Measurements from ENCODE around the gene CCR5.
"Not testable (repeated sequence)": the region's sequence is repeated elsewhere in the genome, so short reads cannot be mapped to it uniquely, and the experiment has no call there.

The CCR5 gene

DNA sequence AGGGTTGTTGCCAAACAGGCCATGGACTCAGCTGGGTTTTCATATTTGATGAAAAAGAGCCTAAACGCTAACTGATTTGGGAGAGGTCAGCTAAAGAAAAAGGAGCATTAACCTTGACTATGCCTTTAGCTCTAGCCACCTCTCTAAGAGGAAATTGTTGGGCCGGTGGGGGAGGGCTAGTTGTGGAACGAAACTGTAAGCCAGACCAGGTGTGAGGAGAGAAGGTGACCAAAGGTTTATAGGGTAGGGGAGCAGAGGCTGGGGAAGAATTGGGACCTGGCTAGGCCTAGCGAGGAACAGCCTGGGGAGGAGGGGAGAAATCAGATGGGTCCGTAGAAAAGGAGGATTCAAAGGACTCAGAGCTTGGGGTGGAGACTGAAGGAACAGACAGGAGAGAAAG, 20.8 kb downstream of the CCR5 start:
- Histone ChIP-seq H3K4me1 (ENCODE audit: control insufficient read depth, insufficient read depth, low read length) (peaks cover 19% of the 10 kb centered on the region), H3K27me3 (replicated peaks; ENCODE audit: control insufficient read depth, insufficient read depth, low read length) (peaks cover 17% of the 10 kb centered on the region)
- not testable (repeated sequence) for H3K9ac ChIP-seq (ENCODE audit: low read length); H3K9me3 ChIP-seq (ENCODE audit: control insufficient read depth, low read length); DNase-seq (ENCODE audit: low read depth); H3K4me3 ChIP-seq (ENCODE audit: low read length); H3K36me3 ChIP-seq (ENCODE audit: control insufficient read depth, insufficient read depth, low read length, severe bottlenecking)

GRCh38 chr3:46393011-46393410, 22.3 kb downstream of the CCR5 start:
- no peak for DNase-seq (ENCODE audit: low read depth)
- H3K9ac ChIP-seq (ENCODE audit: low read length) = no peak overlapping the region
- H3K9me3 ChIP-seq (ENCODE audit: control insufficient read depth, low read length) = no peaks in the 10 kb centered on the region
- H3K36me3 ChIP-seq (ENCODE audit: control insufficient read depth, insufficient read depth, low read length, severe bottlenecking) = no peaks in the 10 kb centered on the region
- H3K4me3 ChIP-seq (ENCODE audit: low read length) = no peak overlapping the region
- H3K27me3 ChIP-seq (replicated peaks; ENCODE audit: control insufficient read depth, insufficient read depth, low read length) = peaks cover 17% of the 10 kb centered on the region
- H3K4me1 ChIP-seq (ENCODE audit: control insufficient read depth, insufficient read depth, low read length) = peaks cover 19% of the 10 kb centered on the region

DNA sequence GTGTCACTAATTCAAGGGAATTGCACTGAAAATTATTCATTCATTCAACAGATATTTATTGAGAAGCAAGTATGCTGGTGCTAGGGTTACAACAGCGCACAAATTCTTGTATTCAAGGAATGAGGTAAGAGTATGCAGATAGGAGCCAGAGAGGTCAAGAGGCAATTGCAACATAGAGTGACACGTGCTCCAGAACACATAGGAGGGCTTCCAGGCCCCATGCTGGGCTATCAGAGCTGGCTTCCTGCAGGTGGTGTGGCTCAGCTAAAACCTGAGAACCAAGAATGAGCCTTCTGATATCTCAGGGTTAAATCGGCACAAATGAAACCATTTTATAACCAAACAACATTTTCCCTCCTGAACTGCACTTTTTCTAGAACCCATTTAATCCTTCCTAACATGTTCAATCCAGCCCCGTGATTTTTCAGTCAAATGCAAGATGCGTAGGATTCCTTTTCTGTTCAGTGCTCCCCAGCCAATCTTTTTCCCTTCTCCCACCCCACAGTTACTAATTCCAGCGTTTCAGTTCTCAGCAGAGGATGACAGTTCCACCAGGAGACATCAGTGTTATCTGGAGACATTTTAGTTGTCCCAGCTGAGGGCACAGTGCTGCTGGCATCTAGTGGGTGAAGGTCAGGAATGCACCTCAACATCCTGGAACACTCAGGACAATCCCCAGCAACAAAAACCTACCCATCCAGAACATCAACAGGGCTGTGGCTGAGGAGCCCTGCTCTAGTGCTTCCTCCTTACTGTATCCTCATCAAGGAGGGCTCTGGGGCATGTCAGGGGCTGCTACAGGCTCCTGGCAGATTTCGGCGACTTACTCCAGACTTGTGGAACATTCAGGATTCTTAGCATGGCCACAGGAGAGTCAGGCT, 23.0 kb downstream of the CCR5 start:
- no peak for DNase-seq (ENCODE audit: low read depth)
- peaks cover 19% of the 10 kb centered on the region for H3K4me1 ChIP-seq (ENCODE audit: control insufficient read depth, insufficient read depth, low read length)
- H3K36me3 ChIP-seq (ENCODE audit: control insufficient read depth, insufficient read depth, low read length, severe bottlenecking) = no peaks in the 10 kb centered on the region
- H3K4me3 ChIP-seq (ENCODE audit: low read length) = no peak overlapping the region
- H3K9me3 ChIP-seq (ENCODE audit: control insufficient read depth, low read length) = no peaks in the 10 kb centered on the region
- peaks cover 17% of the 10 kb centered on the region for H3K27me3 ChIP-seq (replicated peaks; ENCODE audit: control insufficient read depth, insufficient read depth, low read length)
- H3K9ac ChIP-seq (ENCODE audit: low read length) = no peak overlapping the region

DNA sequence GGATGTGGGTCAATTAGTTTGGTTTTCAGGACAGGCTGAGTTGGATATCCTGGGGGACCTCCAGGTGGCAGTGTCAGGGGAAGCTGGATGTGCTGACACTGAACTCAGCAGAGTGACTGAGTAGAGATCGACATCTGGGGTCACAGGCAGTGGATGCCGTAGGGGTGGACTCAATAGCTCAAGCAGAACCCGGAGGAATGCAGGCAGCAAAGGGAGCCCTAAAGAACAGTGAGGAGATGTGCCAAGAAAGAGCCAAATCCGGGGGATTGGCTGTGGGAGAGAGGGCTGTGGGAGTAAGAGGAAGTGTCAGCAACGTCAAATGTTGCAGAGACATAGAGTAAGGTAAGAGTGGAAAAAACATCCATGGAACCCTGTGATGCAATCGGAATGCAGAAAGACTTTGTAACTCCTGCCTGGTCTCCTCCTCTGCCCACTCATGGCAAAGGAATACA, 24.5 kb downstream of the CCR5 start:
- peaks cover 11% of the 10 kb centered on the region for H3K27me3 ChIP-seq (replicated peaks; ENCODE audit: control insufficient read depth, insufficient read depth, low read length)
- H3K9ac ChIP-seq (ENCODE audit: low read length) = no peak overlapping the region
- H3K9me3 ChIP-seq (ENCODE audit: control insufficient read depth, low read length) = no peaks in the 10 kb centered on the region
- no peak for DNase-seq (ENCODE audit: low read depth)
- H3K4me1 ChIP-seq (ENCODE audit: control insufficient read depth, insufficient read depth, low read length) = peaks cover 19% of the 10 kb centered on the region
- no peak overlapping the region for H3K4me3 ChIP-seq (ENCODE audit: low read length)
- no peaks in the 10 kb centered on the region for H3K36me3 ChIP-seq (ENCODE audit: control insufficient read depth, insufficient read depth, low read length, severe bottlenecking)

DNA sequence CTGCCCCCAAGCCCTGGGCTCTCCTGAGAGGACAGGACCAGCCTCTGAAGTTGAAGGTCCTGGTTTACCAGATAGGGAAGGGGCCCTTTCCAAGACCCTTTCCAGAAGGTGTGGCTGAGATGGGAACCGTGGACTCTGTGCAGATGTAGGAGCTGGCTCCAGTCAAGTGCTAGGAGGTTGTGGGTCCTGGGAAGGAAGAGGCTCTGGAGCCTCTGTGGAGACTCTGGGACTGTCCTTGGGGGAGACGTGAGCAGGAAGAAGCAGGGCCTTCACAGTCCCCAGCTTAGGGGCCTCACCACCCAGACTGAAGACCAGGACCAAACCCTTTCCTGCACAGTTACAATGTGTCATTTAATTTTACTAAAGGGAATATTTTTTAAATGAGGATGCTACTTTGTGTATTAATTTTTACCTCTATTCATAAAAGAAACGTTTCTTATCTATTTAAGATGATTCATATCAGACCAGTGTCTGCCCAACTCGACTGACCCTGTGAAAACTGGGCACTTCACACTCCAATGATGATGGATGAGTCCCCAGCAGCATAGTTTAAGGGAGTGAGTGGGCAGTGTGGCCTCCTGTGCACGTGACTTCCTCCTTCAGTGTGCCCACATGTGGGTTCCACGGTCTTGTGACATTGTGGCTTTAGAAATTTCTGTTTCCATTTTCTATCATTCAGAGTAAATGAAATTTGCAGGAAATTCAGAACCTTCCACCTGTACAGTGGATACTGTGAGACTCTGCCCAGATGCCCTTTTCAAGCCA, 25.2 kb downstream of the CCR5 start:
- no peak for DNase-seq (ENCODE audit: low read depth)
- no peaks in the 10 kb centered on the region for H3K36me3 ChIP-seq (ENCODE audit: control insufficient read depth, insufficient read depth, low read length, severe bottlenecking)
- no peak overlapping the region for H3K4me3 ChIP-seq (ENCODE audit: low read length)
- H3K4me1 ChIP-seq (ENCODE audit: control insufficient read depth, insufficient read depth, low read length) = peaks cover 19% of the 10 kb centered on the region
- peaks cover 11% of the 10 kb centered on the region for H3K27me3 ChIP-seq (replicated peaks; ENCODE audit: control insufficient read depth, insufficient read depth, low read length)
- no peak overlapping the region for H3K9ac ChIP-seq (ENCODE audit: low read length)
- H3K9me3 ChIP-seq (ENCODE audit: control insufficient read depth, low read length) = no peaks in the 10 kb centered on the region

DNA sequence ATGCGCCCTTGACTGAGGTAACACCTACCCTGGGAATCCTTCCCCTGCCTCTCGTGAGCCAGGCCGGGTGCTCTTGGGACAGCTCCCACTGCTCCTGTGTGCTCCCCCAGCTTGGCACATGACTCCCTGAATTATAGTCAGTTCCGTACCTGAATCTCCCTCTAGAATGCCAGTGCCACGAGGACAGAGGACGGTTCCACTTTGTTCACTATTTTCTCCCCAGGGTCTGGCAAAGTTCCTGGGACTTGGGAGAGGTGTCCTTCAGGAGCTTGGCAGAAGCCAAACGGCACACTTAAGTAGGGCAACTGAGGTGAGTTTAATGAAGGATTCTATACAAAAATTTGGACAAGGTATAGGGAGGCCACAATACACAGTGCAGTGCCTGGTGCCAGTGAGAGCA, 26.4 kb downstream of the CCR5 start:
- no peaks in the 10 kb centered on the region for H3K9me3 ChIP-seq (ENCODE audit: control insufficient read depth, low read length)
- H3K9ac ChIP-seq (ENCODE audit: low read length) = no peak overlapping the region
- H3K36me3 ChIP-seq (ENCODE audit: control insufficient read depth, insufficient read depth, low read length, severe bottlenecking) = no peaks in the 10 kb centered on the region
- DNase-seq (ENCODE audit: low read depth) = no peak
- peaks cover 19% of the 10 kb centered on the region for H3K4me1 ChIP-seq (ENCODE audit: control insufficient read depth, insufficient read depth, low read length)
- H3K27me3 ChIP-seq (replicated peaks; ENCODE audit: control insufficient read depth, insufficient read depth, low read length) = peaks cover 8% of the 10 kb centered on the region
- H3K4me3 ChIP-seq (ENCODE audit: low read length) = no peak overlapping the region

DNA sequence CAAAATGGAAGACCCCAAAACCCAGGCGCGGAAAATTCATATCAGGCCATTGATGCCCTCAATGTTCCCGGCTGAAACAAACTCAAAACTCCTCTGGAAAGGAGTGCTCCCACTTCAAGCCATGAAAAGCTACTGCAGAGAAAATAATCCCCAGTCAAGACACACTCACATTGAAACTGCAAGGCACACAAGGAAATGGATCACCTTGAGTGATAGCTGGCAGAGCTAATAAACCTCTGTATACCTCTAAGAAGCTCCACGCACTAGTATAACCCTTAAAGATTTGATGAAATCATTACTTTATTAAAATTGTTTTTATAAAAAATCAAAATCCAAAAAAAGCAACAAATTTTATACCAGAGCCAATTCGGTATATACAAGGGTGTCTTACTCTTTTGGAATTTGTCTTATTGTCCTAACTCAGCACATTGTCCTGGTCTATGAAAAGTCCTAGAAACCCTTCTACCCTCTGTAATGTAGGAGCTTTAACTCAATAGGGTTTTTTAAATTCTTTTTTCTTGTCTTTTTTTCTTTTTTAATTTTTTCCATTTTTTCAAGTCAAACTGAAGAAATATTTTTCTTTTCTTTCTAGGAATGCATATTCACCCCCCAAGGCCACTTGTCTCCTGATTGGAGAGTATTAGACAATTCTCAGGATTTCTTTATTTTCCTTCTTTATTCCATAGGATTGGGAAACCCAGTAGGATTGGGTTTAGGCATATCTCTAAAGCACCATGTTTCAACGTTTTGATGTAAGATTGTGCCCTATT, 27.6 kb downstream of the CCR5 start:
- H3K27me3 ChIP-seq (replicated peaks; ENCODE audit: control insufficient read depth, insufficient read depth, low read length) = peaks cover 8% of the 10 kb centered on the region

GRCh38 chr3:46399098-46399497, 28.4 kb downstream of the CCR5 start:
- H3K4me3 ChIP-seq (ENCODE audit: low read length) = no peak overlapping the region
- no peak overlapping the region for H3K9ac ChIP-seq (ENCODE audit: low read length)
- H3K9me3 ChIP-seq (ENCODE audit: control insufficient read depth, low read length) = no peaks in the 10 kb centered on the region
- peaks cover 4% of the 10 kb centered on the region for H3K27me3 ChIP-seq (replicated peaks; ENCODE audit: control insufficient read depth, insufficient read depth, low read length)
- no peaks in the 10 kb centered on the region for H3K36me3 ChIP-seq (ENCODE audit: control insufficient read depth, insufficient read depth, low read length, severe bottlenecking)
- H3K4me1 ChIP-seq (ENCODE audit: control insufficient read depth, insufficient read depth, low read length) = peaks cover 9% of the 10 kb centered on the region
- DNase-seq (ENCODE audit: low read depth) = no peak

More for the DNA sequence above, 27.6 kb downstream of the CCR5 start:
- no peak for DNase-seq (ENCODE audit: low read depth)
- H3K36me3 ChIP-seq (ENCODE audit: control insufficient read depth, insufficient read depth, low read length, severe bottlenecking) = no peaks in the 10 kb centered on the region
- H3K9ac ChIP-seq (ENCODE audit: low read length) = no peak overlapping the region
- no peak overlapping the region for H3K4me3 ChIP-seq (ENCODE audit: low read length)
- H3K9me3 ChIP-seq (ENCODE audit: control insufficient read depth, low read length) = no peaks in the 10 kb centered on the region
- peaks cover 13% of the 10 kb centered on the region for H3K4me1 ChIP-seq (ENCODE audit: control insufficient read depth, insufficient read depth, low read length)

GRCh38 chr3:46399557-46399956, 28.8 kb downstream of the CCR5 start:
- Histone ChIP-seq H3K9ac (ENCODE audit: low read length) (no peak overlapping the region), H3K4me3 (ENCODE audit: low read length) (no peak overlapping the region), H3K4me1 (ENCODE audit: control insufficient read depth, insufficient read depth, low read length) (peaks cover 9% of the 10 kb centered on the region), H3K36me3 (ENCODE audit: control insufficient read depth, insufficient read depth, low read length, severe bottlenecking) (no peaks in the 10 kb centered on the region), H3K9me3 (ENCODE audit: control insufficient read depth, low read length) (no peaks in the 10 kb centered on the region), H3K27me3 (replicated peaks; ENCODE audit: control insufficient read depth, insufficient read depth, low read length) (no peaks in the 10 kb centered on the region)
- DNase-seq (ENCODE audit: low read depth) = no peak

GRCh38 chr3:46400000-46400734, 29.4 kb downstream of the CCR5 start:
- DNase-seq (ENCODE audit: low read depth) = no peak
- H3K9me3 ChIP-seq (ENCODE audit: control insufficient read depth, low read length) = no peaks in the 10 kb centered on the region
- H3K9ac ChIP-seq (ENCODE audit: low read length) = no peak overlapping the region
- H3K36me3 ChIP-seq (ENCODE audit: control insufficient read depth, insufficient read depth, low read length, severe bottlenecking) = no peaks in the 10 kb centered on the region
- no peaks in the 10 kb centered on the region for H3K27me3 ChIP-seq (replicated peaks; ENCODE audit: control insufficient read depth, insufficient read depth, low read length)
- peaks cover 6% of the 10 kb centered on the region for H3K4me1 ChIP-seq (ENCODE audit: control insufficient read depth, insufficient read depth, low read length)
- no peak overlapping the region for H3K4me3 ChIP-seq (ENCODE audit: low read length)

Measured in adipocyte (in vitro differentiated cells).